SK-N-SH (cell line): ENCODE data around the gene NTM. TPM values are rescaled to one million over a fixed set of nuclear protein-coding genes. Genes with fewer than 3 reads are reported as not detected.

Experiments used
- CTCF ChIA-PET: fragments of 300-600, 350-600 bp; formaldehyde crosslinking; extraction: SDS; loops from one replicate; lab custom pipeline; 2021; lab: Yijun Ruan, JAX
- POLR2A ChIA-PET: fragments of 350-600 bp; sonication (Branson Sonifier 250); formaldehyde crosslinking; extraction: SDS; loops from one replicate; lab custom pipeline; 2020; ENCODE audit warnings: antibody characterized with exemption, inconsistent platforms; lab: Yijun Ruan, JAX
- DNase-seq: peaks from one replicate; pipeline ENCODE4 v3.0.0; 2012
- H2AFZ ChIP-seq: fragments of 200-600 bp; sonication (generic); 2 replicates; pipeline ENCODE4 v1.8.1; 2016; ENCODE audit warnings: antibody characterized with exemption, mild to moderate bottlenecking, low read depth
- H3F3A ChIP-seq: fragments of 200-600 bp; sonication (generic); replicated peaks from 2 replicates; pipeline ENCODE3; 2016; ENCODE audit warnings: antibody characterized with exemption, mild to moderate bottlenecking; ENCODE audit not compliant: insufficient read depth
- H3K27ac ChIP-seq, 2 experiments: fragments of 200-500 bp in 1 of 2; fragments of 200-600 bp in 1 of 2; sonication (Bioruptor generic) in 1 of 2; sonication (generic), shearing (Covaris generic) in 1 of 2; 2 replicates each; pipeline versions ENCODE4 v1.5.1 to v1.6.1; 2014 to 2016; ENCODE audit warnings: low read depth in 2 of 2, inconsistent platforms in 1 of 2, low read length in 1 of 2, mild to moderate bottlenecking in 1 of 2, mixed read lengths in 1 of 2
- H3K27me3 ChIP-seq: fragments of 200-600 bp; sonication (generic), shearing (Covaris generic); 2 replicates; pipeline ENCODE4 v1.6.1; 2016; ENCODE audit warnings: mixed run types; ENCODE audit not compliant: insufficient read depth
- H3K36me3 ChIP-seq, 2 experiments: fragments of 200-500 bp in 1 of 2; fragments of 200-600 bp in 1 of 2; sonication (Bioruptor generic) in 1 of 2; sonication (generic) in 1 of 2; replicated peaks in 1 of 2; 2 replicates each; pipeline versions ENCODE3 to v1.5.1; 2014 to 2016; ENCODE audit warnings: low read length in 1 of 2, mild to moderate bottlenecking in 1 of 2; ENCODE audit not compliant: insufficient read depth in 2 of 2, control insufficient read depth in 1 of 2
- H3K4me1 ChIP-seq, 2 experiments: fragments of 200-500 bp in 1 of 2; fragments of 200-600 bp in 1 of 2; sonication (Bioruptor generic) in 1 of 2; sonication (generic), shearing (Covaris generic) in 1 of 2; 2 replicates each; pipeline versions ENCODE4 v1.5.1 to v1.6.1; 2014 to 2016; ENCODE audit warnings: low read depth in 1 of 2, low read length in 1 of 2, mixed run types in 1 of 2; ENCODE audit not compliant: insufficient read depth in 2 of 2, control insufficient read depth in 1 of 2
- H3K4me2 ChIP-seq: fragments of 200-600 bp; sonication (generic), shearing (Covaris generic); 2 replicates; pipeline ENCODE4 v1.6.1; 2017; ENCODE audit warnings: mixed run types
- H3K4me3 ChIP-seq, 2 experiments: fragments of 200-500 bp in 1 of 2; fragments of 200-600 bp in 1 of 2; sonication (Bioruptor generic) in 1 of 2; sonication (generic), shearing (Covaris generic) in 1 of 2; 2 replicates each; pipeline versions ENCODE4 v1.5.1 to v1.8.1; 2014 to 2016; ENCODE audit warnings: low read depth in 2 of 2, inconsistent platforms in 1 of 2, low read length in 1 of 2, mild to moderate bottlenecking in 1 of 2, mixed read lengths in 1 of 2, moderate library complexity in 1 of 2
- H3K79me2 ChIP-seq: fragments of 200-600 bp; sonication (generic); 2 replicates; pipeline ENCODE4 v1.8.1; 2017; ENCODE audit warnings: mild to moderate bottlenecking; ENCODE audit not compliant: insufficient read depth
- H3K9ac ChIP-seq: fragments of 200-600 bp; sonication (generic); 2 replicates; pipeline ENCODE4 v1.6.1; 2017; ENCODE audit warnings: mixed run types
- H3K9me2 ChIP-seq: fragments of 200-600 bp; sonication (generic); 2 replicates; pipeline ENCODE4 v1.6.1; 2017; ENCODE audit warnings: mixed run types
- H3K9me3 ChIP-seq: fragments of 200-600 bp; sonication (generic); 2 replicates; pipeline ENCODE4 v1.6.1; 2017; ENCODE audit warnings: mixed run types, mild to moderate bottlenecking, moderate library complexity
- H4K20me1 ChIP-seq: fragments of 200-600 bp; sonication (generic); 2 replicates; pipeline ENCODE4 v1.6.1; 2017; ENCODE audit warnings: mild to moderate bottlenecking, mixed run types; ENCODE audit not compliant: insufficient read depth
- CTCF ChIP-seq: fragments of 200-600 bp; sonication (generic); IDR thresholded peaks from 2 replicates; pipeline ENCODE4 v1.6.1; 2017; ENCODE audit warnings: antibody characterized with exemption, mild to moderate bottlenecking, moderate library complexity
- EP300 ChIP-seq, 2 experiments: IDR thresholded peaks; 2 replicates each; pipeline versions ENCODE4 v1.4.0 to v1.6.1; 2012; ENCODE audit warnings: borderline replicate concordance in 1 of 2, low read depth in 1 of 2, low read length in 1 of 2
- EZH2phosphoT487 ChIP-seq: fragments of 200-600 bp; sonication (generic); IDR thresholded peaks from 2 replicates; pipeline ENCODE4 v1.6.1; 2017; ENCODE audit warnings: low read depth, mixed run types, mild to moderate bottlenecking, antibody characterized with exemption, moderate library complexity, borderline replicate concordance
- FOXJ3 ChIP-seq: sonication (generic); formaldehyde crosslinking; IDR thresholded peaks from 2 replicates; pipeline ENCODE4 v1.5.1; 2020; ENCODE audit warnings: mild to moderate bottlenecking, missing genetic modification reagents
- FOXM1 ChIP-seq: IDR thresholded peaks from 2 replicates; pipeline ENCODE4 v1.4.0; 2012; ENCODE audit warnings: low read depth, mild to moderate bottlenecking
- GATA2 ChIP-seq: sonication (generic); formaldehyde crosslinking; IDR thresholded peaks from 2 replicates; pipeline ENCODE4 v1.5.0; 2020; ENCODE audit warnings: mild to moderate bottlenecking, missing genetic modification reagents
- IRF3 ChIP-seq: fragments of 150-350 bp; IDR thresholded peaks from 2 replicates; pipeline ENCODE4 v1.6.1; 2016; ENCODE audit warnings: mild to moderate bottlenecking, low read depth, low read length
- JUND ChIP-seq: IDR thresholded peaks from 2 replicates; pipeline ENCODE4 v1.4.0; 2012
- MEF2A ChIP-seq: IDR thresholded peaks from 2 replicates; pipeline ENCODE4 v1.4.0; 2012; ENCODE audit warnings: low read depth, borderline replicate concordance
- MXI1 ChIP-seq: IDR thresholded peaks from 2 replicates; pipeline ENCODE4 v1.6.1; 2012; ENCODE audit warnings: mild to moderate bottlenecking, low read depth, low read length, improper control_type of control experiment
- NFIC ChIP-seq: IDR thresholded peaks from 2 replicates; pipeline ENCODE4 v1.4.0; 2012; ENCODE audit warnings: borderline replicate concordance
- POLR2AphosphoS5 ChIP-seq: IDR thresholded peaks from 2 replicates; pipeline ENCODE4 v1.6.1; 2012; ENCODE audit warnings: low read depth, low read length
- RCOR1 ChIP-seq: fragments of 150-350 bp; IDR thresholded peaks from 2 replicates; pipeline ENCODE4 v1.6.1; 2017; ENCODE audit warnings: antibody characterized with exemption, low read length
- REST ChIP-seq: IDR thresholded peaks from 2 replicates; pipeline ENCODE4 v1.6.1; 2012; ENCODE audit warnings: mild to moderate bottlenecking, low read depth, low read length, moderate library complexity
- RXRA ChIP-seq: IDR thresholded peaks from 2 replicates; pipeline ENCODE4 v1.4.0; 2012; ENCODE audit warnings: low read depth, mild to moderate bottlenecking, borderline replicate concordance
- SMC3 ChIP-seq: IDR thresholded peaks from 2 replicates; pipeline ENCODE4 v1.6.1; 2012; ENCODE audit warnings: low read depth, low read length, improper control_type of control experiment
- TAF1 ChIP-seq: IDR thresholded peaks from 2 replicates; pipeline ENCODE4 v1.6.1; 2012; ENCODE audit warnings: low read depth, mild to moderate bottlenecking, low read length, moderate library complexity, borderline replicate concordance
- TCF12 ChIP-seq: IDR thresholded peaks from 2 replicates; pipeline ENCODE4 v1.4.0; 2012
- TEAD4 ChIP-seq: IDR thresholded peaks from 2 replicates; pipeline ENCODE4 v1.4.0; 2012; ENCODE audit warnings: mild to moderate bottlenecking, borderline replicate concordance; ENCODE audit not compliant: insufficient read depth
- ZBTB33 ChIP-seq: IDR thresholded peaks from 2 replicates; pipeline ENCODE4 v1.4.0; 2012; ENCODE audit warnings: low read depth, borderline replicate concordance
- WGBS: methylation state at CpG from one replicate; pipeline ENCODE4 v1.1.6; 2017; ENCODE audit warnings: low lambda C conversion rate; 5-methylcytosine and 5-hydroxymethylcytosine counted together
- polyA plus RNA-seq, 3 experiments: library from polyadenylated mRNA; depleted of rRNA; stranded (reverse); fragments of >200 nt; gene quantifications; 2 replicates each; pipeline ENCODE4 v1.2.3, GENCODE V29; 2012

NTM gene
- polyA plus RNA-seq, 1 of the 3 experiments (the other 2 are of a cell fraction) = 20.0 TPM

- H3K36me3 ChIP-seq = no peaks in the 10 kb centered on the region
- no peak overlapping the region for H3K4me2 ChIP-seq
- POLR2A ChIA-PET = no interaction called here
- H3K9ac ChIP-seq = no peak overlapping the region
- H3K27me3 ChIP-seq = no peaks in the 10 kb centered on the region
- TF ChIP-seq TCF12 = no peak
- no peak for TF ChIP-seq FOXJ3 (CRISPR knock-in tag)
- no peak for TF ChIP-seq REST
- TF ChIP-seq FOXM1 = no peak
- TF ChIP-seq GATA2 (CRISPR knock-in tag) = no peak
- no peak for TF ChIP-seq EZH2phosphoT487
- TF ChIP-seq JUND = no peak
- no peak for TF ChIP-seq POLR2AphosphoS5
- no peak for TF ChIP-seq TAF1
- TF ChIP-seq ZBTB33 = no peak
- H3F3A ChIP-seq = no peaks in the 10 kb centered on the region
- no peak overlapping the region for H3K4me3 ChIP-seq
- H2AFZ ChIP-seq = no peak overlapping the region
- DNase-seq = no peak
- WGBS = 42% methylated on average over 1 of the region's 1 CpG
- H3K79me2 ChIP-seq = no peaks in the 10 kb centered on the region
- CTCF ChIA-PET = no interaction called here
- H3K27ac ChIP-seq = no peak overlapping the region
- no peaks in the 10 kb centered on the region for H3K9me3 ChIP-seq
- H3K4me1 ChIP-seq = no peaks in the 10 kb centered on the region
- no peaks in the 10 kb centered on the region for H3K9me2 ChIP-seq
- no peaks in the 10 kb centered on the region for H4K20me1 ChIP-seq
These were observed 826.5 kb downstream of the NTM start for GRCh38 chr11:132196928-132197327.

GRCh38 chr11:132200353-132200936 is 830.0 kb downstream of the NTM start:
- ChIA-PET CTCF (no interaction called here), POLR2A (no interaction called here)
- Histone ChIP-seq H3K4me1 (no peaks in the 10 kb centered on the region), H3K36me3 (no peaks in the 10 kb centered on the region), H4K20me1 (no peaks in the 10 kb centered on the region), H3K9me3 (no peaks in the 10 kb centered on the region), H3K4me3 (no peak overlapping the region), H3K79me2 (no peaks in the 10 kb centered on the region), H2AFZ (no peak overlapping the region), H3K9me2 (no peaks in the 10 kb centered on the region), H3K27me3 (no peaks in the 10 kb centered on the region), H3K27ac (no peak overlapping the region), H3F3A (no peaks in the 10 kb centered on the region), H3K9ac (no peak overlapping the region), H3K4me2 (no peak overlapping the region)
- WGBS = 80% methylated on average over 6 of the region's 6 CpGs
- DNase-seq = no peak
- no peak for TF ChIP-seq RXRA
- TF ChIP-seq TEAD4 = no peak
- TF ChIP-seq EP300 (IDR thresholded peaks at IDR 0.05; ENCODE audit: borderline replicate concordance in 1 of 2, low read depth in 1 of 2, low read length in 1 of 2) = no peak
- no peak for TF ChIP-seq FOXJ3 (CRISPR knock-in tag)
- TF ChIP-seq MXI1 = no peak
- TF ChIP-seq NFIC = no peak
- TF ChIP-seq CTCF = no peak
- TF ChIP-seq RCOR1 = no peak
- TF ChIP-seq SMC3 = no peak
- no peak for TF ChIP-seq TAF1
- no peak for TF ChIP-seq IRF3
- no peak for TF ChIP-seq GATA2 (CRISPR knock-in tag)
- no peak for TF ChIP-seq MEF2A
- TF ChIP-seq JUND = no peak
